GM19372 (cell line): ENCODE measurements around the gene ZNF581.
A peak's percentile ranks its signal among the peaks of the same experiment; 100 is the strongest.

Source experiments
- ATAC-seq: cut with Tn5 transposase; IDR thresholded peaks from one replicate; pipeline ENCODE4 v1.9.1; 2021; ENCODE audit warnings: mild to moderate bottlenecking, low read depth, moderate library complexity; ENCODE audit not compliant: unreplicated experiment

ZNF581 gene

DNA sequence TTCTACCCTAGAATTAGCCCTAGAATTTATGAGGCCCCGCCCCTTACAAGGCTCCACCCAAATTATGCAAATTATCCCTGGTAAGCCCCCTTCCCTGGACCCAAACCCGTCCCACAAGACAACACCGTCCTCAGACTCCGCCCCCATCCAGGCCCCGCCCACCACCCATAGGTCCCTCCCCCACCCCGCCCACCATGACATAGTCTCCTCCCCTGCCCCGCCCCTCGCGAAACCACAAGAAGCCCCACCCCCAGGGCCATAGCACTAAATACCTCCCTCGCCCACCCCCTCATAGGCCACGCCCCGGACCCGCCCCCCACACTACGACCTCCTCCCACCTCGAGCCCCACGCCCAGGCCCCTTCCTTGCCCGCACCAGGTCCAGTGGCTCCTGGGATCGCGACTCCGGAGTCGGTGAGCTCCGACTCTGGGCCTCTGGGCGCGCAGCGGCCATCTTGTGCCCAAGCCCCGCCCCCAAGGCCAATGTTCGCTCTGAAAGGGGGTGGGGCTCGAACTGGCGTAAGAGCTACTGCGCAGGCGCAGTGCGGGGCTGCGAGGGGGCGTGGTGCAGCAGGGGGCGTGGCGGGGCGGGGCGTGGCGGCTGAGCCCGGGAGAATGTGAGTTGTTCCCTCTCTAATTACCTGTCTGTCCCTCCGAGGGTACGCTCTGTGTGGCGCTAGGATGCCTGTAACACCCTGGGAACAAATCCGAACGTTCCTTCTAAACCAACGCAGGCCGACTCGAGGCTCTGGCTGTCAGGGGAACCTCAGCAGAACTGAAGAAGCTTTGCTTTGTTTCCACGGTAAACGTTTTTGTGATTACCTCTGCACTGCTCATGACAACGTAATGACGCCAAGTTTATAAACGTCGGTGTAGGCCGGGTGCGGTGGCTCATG lies 19.1 kb upstream of the ZNF581 start, which contains the start of gene ZNF784:
TSS of gene ZNF784 (minus strand) at position 458 of the 895 bp plus-strand sequence. CDS start at position 453, 5 bp downstream.
- peak; percentile 63 for ATAC-seq

GRCh38 chr19:55625004-55625326 lies 18.5 kb upstream of the ZNF581 start:
- ATAC-seq, result no peak

DNA sequence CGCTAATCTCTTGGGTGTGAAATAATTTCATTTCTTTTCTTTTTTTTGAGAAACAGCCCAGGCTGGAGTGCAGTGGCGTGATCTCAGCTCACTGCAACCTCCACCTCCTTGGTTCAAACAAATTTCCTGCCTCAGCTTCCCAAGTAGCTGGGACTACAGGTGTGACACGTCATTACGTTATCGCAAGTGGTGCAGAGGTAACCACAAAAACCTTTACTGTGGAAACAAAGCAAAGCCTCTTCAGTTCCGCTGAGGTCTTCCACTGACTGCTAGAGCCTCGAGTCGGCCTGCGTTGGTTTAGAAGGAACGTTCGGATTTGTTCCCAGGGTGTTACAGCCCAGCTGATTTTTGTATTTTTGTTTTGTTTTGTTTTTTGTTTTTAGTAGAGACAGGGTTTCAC lies 17.1 kb upstream of the ZNF581 start:
- no peak for ATAC-seq

- ATAC-seq, result no peak
These were observed 11.0 kb upstream of the ZNF581 start for GRCh38 chr19:55632463-55632834.

GRCh38 chr19:55633861-55634260 lies 9.6 kb upstream of the ZNF581 start:
- no peak for ATAC-seq

- no peak for ATAC-seq
These were observed 8.1 kb upstream of the ZNF581 start for GRCh38 chr19:55635334-55635717.

GRCh38 chr19:55635856-55636440 lies 7.5 kb upstream of the ZNF581 start:
- no peak for ATAC-seq

- no peak for ATAC-seq
These were observed 6.7 kb upstream of the ZNF581 start for GRCh38 chr19:55636723-55637122.

- no peak for ATAC-seq
These were observed 5.9 kb upstream of the ZNF581 start for GRCh38 chr19:55637534-55637933.

DNA sequence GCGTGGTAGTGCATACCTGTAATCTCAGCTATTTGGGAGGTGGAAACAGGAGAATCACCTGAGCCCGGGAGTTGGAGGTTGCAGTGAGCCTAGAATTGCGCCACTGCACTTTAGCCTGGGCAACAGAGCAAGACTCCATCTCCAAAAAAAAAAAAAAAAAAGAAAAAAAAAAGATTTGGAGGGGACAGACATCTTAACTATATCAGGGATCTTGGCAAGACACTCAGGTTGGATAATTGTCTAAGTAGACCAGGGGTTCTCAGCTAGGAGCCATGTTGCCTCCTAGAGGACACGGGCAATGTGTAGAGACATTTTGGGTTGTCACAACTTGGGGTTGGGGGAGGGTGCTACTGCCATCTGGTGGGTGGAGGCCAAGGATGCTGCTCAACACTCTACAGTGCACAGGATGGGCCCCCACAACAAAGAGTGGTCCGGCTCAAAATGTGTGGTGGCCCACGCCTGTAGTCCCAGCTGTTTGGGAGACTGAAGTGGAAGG lies 4.5 kb upstream of the ZNF581 start:
- ATAC-seq, result no peak

GRCh38 chr19:55640043-55640576 lies 3.3 kb upstream of the ZNF581 start:
- ATAC-seq, result no peak

- no peak for ATAC-seq
These were observed 2.6 kb upstream of the ZNF581 start, which contains the start of gene ZNF580 for GRCh38 chr19:55640577-55641425. TSS of gene ZNF580 (plus strand) at chr19:55641002. CDS start at chr19:55642509, 1,507 bp downstream.

DNA sequence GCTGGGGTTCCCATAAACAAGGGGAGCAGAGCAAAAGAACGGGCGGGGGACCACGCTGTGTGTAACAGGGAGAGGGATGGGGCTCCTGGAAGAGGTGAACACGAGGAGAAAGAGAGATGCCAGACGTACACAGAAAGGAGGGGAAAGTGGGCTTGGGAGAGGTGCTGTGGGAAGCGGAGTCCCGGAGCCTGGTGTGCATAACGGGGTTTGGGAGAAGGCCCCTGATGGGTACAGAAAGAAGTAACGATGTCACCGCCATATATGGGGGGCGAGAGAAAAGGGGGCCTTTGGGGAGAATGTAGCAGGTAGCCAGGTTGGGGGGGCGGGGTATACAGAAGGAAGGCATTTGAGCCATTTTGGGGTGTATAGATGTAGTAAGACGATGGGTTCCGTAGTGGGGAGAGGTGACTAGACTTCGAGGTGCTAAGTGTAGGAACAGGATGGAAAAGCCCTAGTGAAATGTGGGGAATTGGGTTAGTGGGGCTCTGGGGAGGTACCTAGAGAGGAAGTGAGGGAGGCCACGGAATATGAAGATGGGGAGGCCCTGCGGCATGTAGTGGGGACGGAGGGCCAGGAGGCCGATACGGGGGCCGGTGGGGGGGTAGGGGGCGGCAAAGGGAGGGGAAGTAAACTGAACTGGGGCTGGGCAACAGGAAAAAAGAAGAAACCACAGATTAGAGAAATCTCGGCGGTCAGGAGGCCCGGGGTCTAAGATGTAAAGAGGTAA lies 1.9 kb upstream of the ZNF581 start:
- no peak for ATAC-seq

GRCh38 chr19:55642153-55643002 lies 1.1 kb upstream of the ZNF581 start:
- no peak for ATAC-seq

- no peak for ATAC-seq
These were observed 383 bp downstream of the ZNF581 start for GRCh38 chr19:55643887-55644176.

- no peak for ATAC-seq
These were observed 863 bp downstream of the ZNF581 start for GRCh38 chr19:55644191-55644833.

DNA sequence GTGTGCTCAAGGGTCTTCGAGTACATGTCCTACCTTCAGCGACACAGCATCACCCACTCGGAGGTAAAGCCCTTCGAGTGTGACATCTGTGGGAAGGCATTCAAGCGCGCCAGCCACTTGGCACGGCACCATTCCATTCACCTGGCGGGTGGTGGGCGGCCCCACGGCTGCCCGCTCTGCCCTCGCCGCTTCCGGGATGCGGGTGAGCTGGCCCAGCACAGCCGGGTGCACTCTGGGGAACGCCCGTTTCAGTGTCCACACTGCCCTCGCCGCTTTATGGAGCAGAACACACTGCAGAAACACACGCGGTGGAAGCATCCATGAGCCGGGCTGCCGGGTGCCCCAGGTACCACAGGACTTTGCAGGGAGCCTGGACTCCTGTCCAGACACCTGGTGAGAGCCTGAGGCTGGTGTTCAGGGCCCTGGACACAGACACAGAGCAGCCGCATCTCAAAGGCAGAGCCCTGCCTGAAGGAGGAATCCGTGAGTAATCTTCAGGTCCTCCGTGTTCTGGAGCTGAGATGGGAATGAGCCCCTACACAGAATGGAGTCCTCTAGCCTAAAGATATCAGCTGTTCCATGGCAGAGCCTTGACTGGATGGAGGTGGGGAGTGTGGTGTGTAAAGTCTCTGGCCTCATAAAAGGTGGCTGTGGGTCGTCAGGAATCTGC lies 1.5 kb downstream of the ZNF581 start:
- no peak for ATAC-seq

- no peak for ATAC-seq
These were observed 2.0 kb downstream of the ZNF581 start for GRCh38 chr19:55645512-55645881.
